Esophagus squamous epithelium (tissue), 4 donors: ENCODE results near the gene STMP1.

Source experiments
- CTCF ChIP-seq, 6 experiments: fragments of 450-650 bp in 4 of 6; fragments of 200-600 bp in 2 of 6; sonication (generic) in 2 of 6; IDR thresholded peaks; one replicate each; pipeline ENCODE4 v1.5.1; 2016 to 2019; ENCODE audit warnings: antibody characterized with exemption in 6 of 6, mild to moderate bottlenecking in 4 of 6, moderate library complexity in 4 of 6
- POLR2A ChIP-seq, 4 donors: fragments of 450-650 bp; IDR thresholded peaks; one replicate each; pipeline ENCODE4 v1.6.1; 2017; ENCODE audit warnings: antibody characterized with exemption in 4 of 4, mild to moderate bottlenecking in 4 of 4, moderate library complexity in 3 of 4

- TF ChIP-seq CTCF (IDR thresholded peaks at IDR 0.05) (no peak), POLR2A (IDR thresholded peaks at IDR 0.05) (no peak)
Observed at GRCh38 chr7:135644154-135644553, 18.2 kb upstream of the STMP1 start.
